NCI-H2081 (cell line): ENCODE results near the gene FDX1.
"Not testable (repeated sequence)": the region's sequence is repeated elsewhere in the genome, so short reads cannot be mapped to it uniquely, and the experiment has no call there.

Experiments
- DNase-seq, 2 experiments: peaks; one replicate each; lab custom pipeline; 2025; lab: John Stamatoyannopoulos, UW

The FDX1 gene

GRCh38 chr11:110429731-110430266 lies at the start of gene FDX1:
Gene FDX1 (plus strand): TSS chr11:110429948. CDS start chr11:110430121, 173 bp downstream.
- peak; percentile 78 to 92 for DNase-seq

GRCh38 chr11:110380836-110381622 lies 48.7 kb upstream of the FDX1 start:
- DNase-seq = no peak

DNA sequence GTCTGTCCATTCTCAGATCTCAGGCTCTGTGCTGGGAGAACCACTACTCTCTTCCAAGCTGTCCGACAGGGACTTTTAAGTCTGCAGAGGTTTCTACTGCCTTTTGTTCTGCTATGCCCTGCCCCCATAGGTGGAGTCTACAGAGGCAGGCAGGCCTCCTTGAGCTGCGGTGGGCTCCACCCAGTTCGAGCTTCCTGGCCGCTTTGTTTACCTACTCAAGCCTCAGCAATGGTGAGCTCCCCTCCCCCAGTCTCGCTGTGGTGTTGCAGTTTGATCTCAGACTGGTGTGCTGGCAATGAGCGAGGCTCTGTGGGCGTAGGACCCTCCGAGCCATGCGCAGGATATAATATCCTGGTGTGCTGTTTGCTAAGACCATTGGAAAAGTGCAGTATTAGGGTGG lies 41.5 kb upstream of the FDX1 start:
- not testable (repeated sequence) for DNase-seq

DNA sequence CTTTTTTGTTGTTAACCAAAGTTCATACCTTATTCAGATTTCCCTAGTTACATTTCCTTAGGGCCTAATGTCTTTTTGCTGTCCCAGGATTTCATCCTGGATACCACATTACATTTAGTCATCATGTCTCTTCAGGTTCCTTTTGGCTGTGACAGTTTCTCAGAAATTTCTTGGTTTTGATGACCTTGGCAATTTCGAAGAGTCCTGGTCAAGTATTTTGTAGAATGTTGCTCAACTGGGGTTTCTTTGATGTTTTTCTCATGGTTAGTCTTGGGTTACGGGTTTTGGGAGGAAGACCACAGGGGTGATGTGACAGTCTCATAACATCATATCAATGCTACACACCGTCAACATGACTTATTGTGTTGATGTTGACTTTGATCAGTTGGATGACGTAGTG lies 39.8 kb upstream of the FDX1 start:
- no peak for DNase-seq

DNA sequence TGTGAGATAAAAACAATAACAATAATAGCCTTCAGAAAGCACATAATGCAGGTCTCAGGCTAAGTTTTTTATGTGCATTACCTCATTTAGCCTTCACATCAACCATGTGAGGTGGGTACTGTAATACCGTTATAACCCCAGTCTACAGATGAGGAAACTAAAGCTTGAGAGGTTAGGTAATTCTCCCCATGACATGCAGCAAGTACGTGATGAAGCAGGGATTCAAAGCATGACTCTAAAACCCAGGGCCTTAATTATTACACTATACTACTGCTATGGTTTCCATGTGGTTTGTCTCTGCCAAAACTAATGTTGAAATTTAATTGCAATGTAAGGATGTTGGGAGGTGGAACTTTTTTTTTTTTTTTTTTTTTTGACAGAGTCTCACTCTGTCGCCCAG lies 37.7 kb upstream of the FDX1 start:
- DNase-seq = no peak

- not testable (repeated sequence) for DNase-seq
These were observed 32.0 kb upstream of the FDX1 start for GRCh38 chr11:110397668-110398286.

- not testable (repeated sequence) for DNase-seq
These were observed 26.2 kb upstream of the FDX1 start for GRCh38 chr11:110403585-110403984.

DNA sequence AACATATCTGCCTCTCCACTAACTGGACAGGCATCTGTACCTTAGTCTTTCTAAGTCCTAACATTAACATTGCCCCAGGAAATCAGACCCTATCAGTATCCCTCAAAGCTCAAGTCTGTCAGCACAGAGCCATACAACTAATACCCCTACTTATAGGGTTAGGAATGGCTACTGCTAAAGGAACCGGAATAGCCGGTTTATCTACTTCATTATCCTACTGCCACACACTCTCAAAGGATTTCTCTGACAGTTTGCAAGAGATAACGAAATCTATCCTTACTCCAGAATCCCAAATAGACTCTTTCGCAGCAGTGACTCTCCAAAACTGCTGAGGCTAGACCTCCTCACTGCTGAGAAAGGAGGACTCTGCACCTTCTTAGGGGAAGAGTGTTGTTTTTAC lies 24.1 kb upstream of the FDX1 start:
- DNase-seq = not testable (repeated sequence)

GRCh38 chr11:110407315-110407714 lies 22.4 kb upstream of the FDX1 start:
- no peak for DNase-seq

DNA sequence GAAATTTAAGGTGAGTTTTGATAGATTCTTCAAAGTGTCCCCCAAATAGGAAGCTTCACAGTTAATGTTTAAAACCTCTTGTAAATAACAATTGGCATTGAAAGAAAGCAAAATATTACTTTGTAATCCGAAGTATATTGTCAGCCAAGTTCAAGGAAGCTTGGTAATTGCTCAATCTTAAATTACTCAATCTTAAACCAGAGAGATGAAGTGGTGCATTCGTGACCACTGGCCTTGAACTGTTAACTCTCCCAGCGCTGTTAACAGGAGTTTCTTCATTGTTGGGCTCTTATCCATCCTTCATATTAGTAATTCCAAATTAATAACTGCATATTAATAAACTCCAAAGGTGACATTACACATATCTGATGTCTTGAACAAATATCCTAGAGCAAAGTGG lies 20.6 kb upstream of the FDX1 start:
- DNase-seq = no peak

- no peak for DNase-seq
These were observed 19.1 kb upstream of the FDX1 start for GRCh38 chr11:110410651-110411050.

DNA sequence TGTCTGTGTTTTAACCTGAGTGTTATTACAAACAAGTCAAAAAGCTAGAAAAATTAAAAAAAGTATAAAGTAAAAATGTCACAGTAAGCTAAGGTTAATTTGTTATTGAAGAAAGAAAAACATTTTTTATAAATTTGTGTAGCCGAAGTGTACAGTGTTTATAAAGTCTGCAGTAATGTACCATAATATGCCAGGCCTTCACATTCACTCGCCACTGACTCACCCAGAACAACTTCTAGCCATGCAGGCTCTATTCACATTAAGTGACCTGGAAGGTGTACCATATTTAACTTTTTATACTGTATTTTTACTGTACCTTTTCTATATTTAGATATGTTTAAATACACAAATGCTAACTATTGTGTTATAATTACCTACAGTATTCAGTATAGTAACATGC lies 14.7 kb upstream of the FDX1 start:
- DNase-seq = no peak

DNA sequence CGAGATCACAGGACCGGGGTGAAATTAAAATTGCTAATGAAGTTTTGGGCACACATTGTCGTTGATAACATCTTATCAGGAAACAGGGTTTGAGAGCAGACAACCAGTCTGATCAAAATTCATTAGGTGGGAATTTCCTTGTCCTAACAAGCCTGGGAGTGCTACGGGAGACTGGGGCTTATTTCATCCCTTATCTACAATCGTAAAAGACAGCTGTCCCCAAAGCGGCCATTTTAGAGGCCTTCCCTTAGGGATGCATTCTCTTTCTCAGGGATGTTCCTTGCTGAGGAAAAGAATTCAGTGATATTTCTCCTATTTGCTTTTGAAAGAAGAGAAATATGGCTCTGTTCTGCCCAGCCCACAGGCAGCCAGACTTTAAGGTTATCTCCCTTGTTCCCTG lies 8.1 kb upstream of the FDX1 start:
- DNase-seq = not testable (repeated sequence)

DNA sequence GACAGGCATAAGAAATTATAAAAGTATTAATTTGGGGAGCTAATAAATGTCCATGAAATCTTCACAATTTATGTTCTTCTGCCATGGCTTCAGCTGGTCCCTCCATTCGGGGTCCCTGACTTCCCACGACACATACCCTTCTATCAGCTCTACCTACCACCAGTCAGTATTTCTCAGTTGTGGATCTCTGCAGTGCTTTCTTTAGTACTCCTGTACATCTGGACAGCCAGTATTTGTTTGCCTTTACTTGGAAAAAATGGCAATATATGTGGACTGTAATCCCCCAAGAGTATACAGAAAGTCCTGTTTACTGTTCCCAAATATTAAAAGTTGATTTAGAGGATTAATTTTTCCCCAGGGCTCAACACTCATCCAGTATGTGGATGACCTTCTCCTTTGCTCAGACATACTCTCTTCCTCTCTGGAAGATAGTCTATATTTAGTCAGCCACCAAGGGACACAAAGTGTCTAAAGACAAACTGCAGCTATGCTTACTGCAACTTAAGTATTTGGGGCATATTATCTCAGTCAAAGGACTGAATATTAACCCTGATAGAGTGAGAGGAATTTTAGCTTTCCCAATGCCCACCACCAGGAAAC lies 7.3 kb upstream of the FDX1 start:
- DNase-seq = no peak

DNA sequence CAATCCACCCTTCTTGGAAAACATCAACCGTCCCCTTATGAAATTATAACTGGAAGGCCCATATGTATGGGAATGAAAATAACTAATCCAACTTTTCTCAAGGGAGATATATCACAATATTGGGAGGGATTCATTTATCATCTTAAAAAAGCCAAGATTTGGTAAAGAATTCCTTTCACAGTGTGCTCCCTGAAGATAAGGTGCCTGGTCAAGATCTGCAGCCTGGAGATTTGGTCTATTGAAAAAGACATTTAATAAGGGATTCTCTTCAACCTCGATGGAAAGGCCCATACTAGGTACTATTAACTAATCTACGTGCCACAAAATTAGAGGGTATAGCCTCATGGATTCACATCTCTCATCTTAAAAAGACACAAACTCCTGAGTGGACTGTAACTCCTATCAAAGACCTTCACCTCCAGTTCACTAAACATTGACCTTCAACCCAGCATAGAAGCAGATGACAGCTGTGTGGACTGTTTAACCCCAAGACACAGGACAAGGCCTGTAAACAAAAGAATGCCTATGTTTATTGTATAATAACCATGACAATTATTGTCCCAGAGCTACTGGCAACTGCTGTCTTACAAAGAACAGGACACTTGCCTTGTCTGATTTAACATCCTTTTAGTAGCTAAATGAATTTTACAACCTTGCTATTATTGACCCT lies 4.8 kb upstream of the FDX1 start:
- DNase-seq = no peak

DNA sequence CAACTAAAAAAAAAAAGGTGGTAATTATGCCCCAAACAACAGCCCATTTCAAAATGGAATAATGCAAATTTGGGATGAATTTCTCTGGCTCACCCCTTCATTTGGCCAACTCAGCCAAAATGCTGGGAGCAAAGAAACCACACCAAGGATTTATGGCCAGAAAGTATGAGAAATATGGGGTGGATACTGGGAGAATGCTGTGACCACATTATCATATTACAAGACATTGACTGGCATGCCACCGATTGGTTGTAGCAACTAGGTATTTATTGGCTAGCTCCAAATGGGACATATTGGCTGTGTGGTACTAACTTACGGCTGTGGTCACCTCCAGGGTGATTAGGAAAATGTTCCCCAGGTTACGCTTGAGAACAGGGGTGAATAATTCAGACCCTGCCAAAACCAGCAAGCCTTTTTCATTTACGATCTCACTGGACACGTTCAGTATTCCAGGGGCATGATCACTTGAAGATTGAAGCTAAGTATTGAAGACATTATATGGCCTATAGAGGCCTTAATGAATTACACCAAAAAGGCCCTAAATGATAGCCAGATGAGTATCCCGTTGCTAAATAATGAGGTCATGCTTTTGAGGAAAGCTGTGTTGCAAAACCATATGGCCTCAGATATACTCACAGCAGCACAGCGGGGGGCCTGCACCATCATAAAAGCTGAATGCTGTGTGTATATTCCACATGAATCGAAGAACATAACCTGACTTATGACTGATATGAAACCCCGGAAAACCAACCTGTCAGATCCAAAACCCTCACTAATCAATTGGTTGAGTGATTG lies 3.8 kb upstream of the FDX1 start:
- no peak for DNase-seq

GRCh38 chr11:110428040-110428439 lies 1.7 kb upstream of the FDX1 start:
- no peak for DNase-seq

DNA sequence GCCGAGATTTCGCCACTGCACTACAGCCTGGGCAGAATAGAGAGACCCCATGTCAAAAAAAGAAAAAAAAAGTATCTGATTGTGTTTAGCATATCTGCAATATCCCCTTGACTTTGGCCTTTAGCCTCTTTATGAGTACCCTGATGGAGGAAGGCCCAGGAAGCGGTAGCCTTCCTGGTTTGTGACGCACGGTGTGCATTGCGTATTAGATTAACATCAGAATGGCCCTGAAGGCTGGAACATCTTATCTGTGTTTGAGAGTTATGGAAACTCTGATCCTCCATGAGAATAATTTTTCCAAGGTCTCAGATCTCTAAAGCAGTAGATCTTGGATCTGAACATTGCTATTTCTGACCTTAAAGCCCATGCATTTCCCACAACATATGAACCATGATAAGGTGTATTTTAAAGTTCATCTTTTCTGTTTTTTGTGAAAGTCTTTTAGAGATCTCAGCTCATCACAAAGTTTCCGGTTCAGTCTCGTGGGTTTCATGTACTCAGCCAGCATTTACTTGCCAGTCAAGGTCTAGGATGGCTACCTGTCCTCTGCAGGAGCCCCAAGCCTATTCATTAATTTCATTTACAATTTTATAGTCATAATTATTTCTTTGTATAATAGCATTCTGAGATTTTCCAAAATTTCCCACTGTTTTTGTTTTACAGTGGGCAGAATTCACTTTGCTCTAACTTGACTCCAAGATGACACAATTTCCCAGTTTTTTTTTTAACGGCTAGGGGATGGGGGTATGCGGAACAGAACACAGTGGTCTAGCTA lies 605 bp upstream of the FDX1 start:
- no peak for DNase-seq

DNA sequence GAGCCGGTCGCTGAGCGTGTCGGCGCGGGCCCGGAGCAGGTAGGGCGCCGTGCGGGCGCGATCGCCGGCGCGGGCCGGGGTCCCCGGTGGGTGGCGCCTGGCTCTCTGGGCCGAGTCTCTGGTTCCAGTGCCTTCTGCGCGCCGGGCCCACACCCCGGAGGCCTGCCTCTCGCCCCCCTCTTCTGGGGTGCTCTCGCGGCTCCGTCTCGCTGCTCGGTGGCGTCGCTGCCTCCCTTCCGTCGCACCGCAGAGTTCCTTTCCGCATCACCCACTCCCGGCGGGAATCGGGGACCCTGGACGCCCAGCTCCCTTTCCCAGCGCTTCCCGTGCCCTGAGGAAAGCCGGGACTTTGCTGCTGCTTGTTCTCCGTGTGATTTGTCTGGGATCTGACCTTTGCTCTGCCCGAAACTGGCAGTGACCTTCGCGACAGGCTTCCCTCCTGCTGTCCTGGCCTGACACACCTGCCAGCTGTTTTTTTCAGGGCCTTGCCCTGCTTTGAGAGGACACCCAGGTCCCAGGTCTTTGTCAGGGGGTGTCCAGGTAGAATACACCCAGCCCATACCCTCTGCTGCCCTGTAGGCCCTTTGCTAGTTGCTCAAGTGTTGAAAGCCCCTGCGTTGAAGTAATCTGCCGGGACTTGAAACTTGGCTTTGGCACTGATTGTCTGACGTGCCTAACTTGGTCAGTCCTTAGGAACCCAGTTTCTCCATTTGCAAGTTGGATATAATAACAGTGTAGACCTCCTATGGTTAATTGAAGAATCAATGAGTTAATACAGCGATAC lies 711 bp downstream of the FDX1 start:
- DNase-seq = peak; percentile 38 to 54
